H9 (cell line): Measurements from ENCODE around the gene FHIT. TPM values are rescaled to one million over a fixed set of nuclear protein-coding genes. Genes with fewer than 3 reads are reported as not detected.

ENCODE experiments used
- DNase-seq: peaks from one replicate; pipeline ENCODE4 v3.0.0-alpha.2; 2017
- H2AFZ ChIP-seq: one replicate; pipeline ENCODE4 v1.6.1; 2013; ENCODE audit warnings: mild to moderate bottlenecking, low read length, control low read depth, moderate library complexity
- H2AK5ac ChIP-seq: 2 replicates; pipeline ENCODE4 v1.6.1; 2013; ENCODE audit warnings: low read length, control low read depth, mixed read lengths; ENCODE audit not compliant: insufficient read length
- H2BK120ac ChIP-seq: one replicate; pipeline ENCODE4 v1.6.1; 2013; ENCODE audit warnings: low read depth, mild to moderate bottlenecking, low read length, control low read depth, inconsistent platforms; ENCODE audit not compliant: poor library complexity, severe bottlenecking
- H2BK12ac ChIP-seq: 2 replicates; pipeline ENCODE4 v1.6.1; 2013; ENCODE audit warnings: low read length, control low read depth, mixed read lengths, low read depth; ENCODE audit not compliant: insufficient read length
- H2BK15ac ChIP-seq: 2 replicates; pipeline ENCODE4 v1.6.1; 2013; ENCODE audit warnings: low read depth, low read length, control low read depth
- H2BK20ac ChIP-seq: one replicate; pipeline ENCODE4 v1.6.1; 2013; ENCODE audit warnings: low read depth, mild to moderate bottlenecking, low read length, control low read depth, inconsistent platforms; ENCODE audit not compliant: poor library complexity, severe bottlenecking
- H2BK5ac ChIP-seq: 2 replicates; pipeline ENCODE4 v1.6.1; 2013; ENCODE audit warnings: low read length, control low read depth, mixed read lengths; ENCODE audit not compliant: insufficient read length
- H3K14ac ChIP-seq: 2 replicates; pipeline ENCODE4 v1.6.1; 2013; ENCODE audit warnings: low read length, control low read depth; ENCODE audit not compliant: insufficient read depth
- H3K18ac ChIP-seq: 2 replicates; pipeline ENCODE4 v1.6.1; 2013; ENCODE audit warnings: low read depth, mild to moderate bottlenecking, mixed read lengths, low read length, control low read depth; ENCODE audit not compliant: insufficient read length
- H3K23ac ChIP-seq: 2 replicates; pipeline ENCODE4 v1.6.1; 2013; ENCODE audit warnings: low read length, control low read depth, mixed read lengths, low read depth; ENCODE audit not compliant: insufficient read length
- H3K23me2 ChIP-seq: 2 replicates; pipeline ENCODE4 v1.6.1; 2013; ENCODE audit warnings: low read depth, mild to moderate bottlenecking, mixed read lengths, low read length, control low read depth; ENCODE audit not compliant: insufficient read length, poor library complexity, severe bottlenecking
- H3K27ac ChIP-seq: 2 replicates; pipeline ENCODE4 v1.5.1; 2013; ENCODE audit warnings: low read length, control low read depth, mixed read lengths, low read depth; ENCODE audit not compliant: insufficient read length
- H3K27me3 ChIP-seq: 2 replicates; pipeline ENCODE4 v1.6.1; 2013; ENCODE audit warnings: low read length, control low read depth, inconsistent platforms; ENCODE audit not compliant: insufficient read depth
- H3K4ac ChIP-seq: 2 replicates; pipeline ENCODE4 v1.6.1; 2013; ENCODE audit warnings: low read depth, mild to moderate bottlenecking, control low read depth, inconsistent platforms, low read length, moderate library complexity
- H3K4me1 ChIP-seq: 2 replicates; pipeline ENCODE4 v1.6.1; 2013; ENCODE audit warnings: low read length, control low read depth, inconsistent platforms; ENCODE audit not compliant: insufficient read depth
- H3K4me2 ChIP-seq: 2 replicates; pipeline ENCODE4 v1.6.1; 2013; ENCODE audit warnings: low read length, control low read depth, mixed read lengths; ENCODE audit not compliant: insufficient read length, insufficient read depth
- H3K56ac ChIP-seq: 2 replicates; pipeline ENCODE4 v1.6.1; 2013; ENCODE audit warnings: low read depth, mild to moderate bottlenecking, mixed read lengths, low read length, control low read depth; ENCODE audit not compliant: insufficient read length
- H3K79me1 ChIP-seq: 2 replicates; pipeline ENCODE4 v1.6.1; 2013; ENCODE audit warnings: low read depth, mild to moderate bottlenecking, moderate library complexity, low read length, control low read depth, inconsistent platforms; ENCODE audit not compliant: insufficient read depth, poor library complexity, severe bottlenecking
- H3K79me2 ChIP-seq: 2 replicates; pipeline ENCODE4 v1.6.1; 2013; ENCODE audit warnings: low read length, control low read depth, inconsistent platforms; ENCODE audit not compliant: insufficient read depth
- H3K9ac ChIP-seq: 2 replicates; pipeline ENCODE4 v1.6.1; 2013; ENCODE audit warnings: low read length, control low read depth, mixed read lengths; ENCODE audit not compliant: insufficient read length; ENCODE audit errors: extremely low read depth
- H3K9me3 ChIP-seq: one replicate; pipeline ENCODE4 v1.6.1; 2013; ENCODE audit warnings: low read depth, low read length, inconsistent platforms; ENCODE audit not compliant: control insufficient read depth
- H3T11ph ChIP-seq: one replicate; pipeline ENCODE4 v1.6.1; 2013; ENCODE audit warnings: mild to moderate bottlenecking, low read length, control low read depth, inconsistent platforms
- H4K20me1 ChIP-seq: one replicate; pipeline ENCODE4 v1.6.1; 2013; ENCODE audit not compliant: control insufficient read depth, insufficient read length, insufficient read depth
- H4K5ac ChIP-seq: 2 replicates; pipeline ENCODE4 v1.6.1; 2013; ENCODE audit warnings: low read depth, mild to moderate bottlenecking, mixed read lengths, low read length, control low read depth; ENCODE audit not compliant: insufficient read length
- H4K8ac ChIP-seq: replicated peaks from 2 replicates; pipeline ENCODE4 v1.6.1; 2013; ENCODE audit warnings: low read length, control low read depth, mixed read lengths, low read depth; ENCODE audit not compliant: insufficient read length
- H4K91ac ChIP-seq: 2 replicates; pipeline ENCODE4 v1.6.1; 2013; ENCODE audit warnings: low read depth, mild to moderate bottlenecking, moderate library complexity, mixed read lengths, low read length, control low read depth; ENCODE audit not compliant: insufficient read length
- H3K27ac Mint-ChIP-seq, 3 experiments: 2 replicates in 2 of 3; 3 replicates in 1 of 3; pipeline ENCODE4 v1.8.0; 2020 to 2021; ENCODE audit warnings: mixed read lengths in 3 of 3, mild to moderate bottlenecking in 1 of 3, moderate library complexity in 1 of 3
- H3K27me3 Mint-ChIP-seq: 2 replicates; pipeline ENCODE4 v1.8.0; 2021; ENCODE audit warnings: low read depth, mild to moderate bottlenecking, moderate library complexity, mixed read lengths
- H3K36me3 Mint-ChIP-seq, 3 experiments: 2 replicates in 2 of 3; 3 replicates in 1 of 3; pipeline ENCODE4 v1.8.0; 2020 to 2021; ENCODE audit warnings: low read depth in 3 of 3, mixed read lengths in 3 of 3; ENCODE audit not compliant: insufficient read depth in 1 of 3
- H3K4me1 Mint-ChIP-seq, 2 experiments: 2 replicates each; pipeline ENCODE4 v1.8.0; 2020; ENCODE audit warnings: mixed read lengths in 2 of 2
- H3K4me3 Mint-ChIP-seq, 2 experiments: 2 replicates in 1 of 2; 3 replicates in 1 of 2; pipeline ENCODE4 v1.8.0; 2020 to 2021; ENCODE audit warnings: mild to moderate bottlenecking in 2 of 2, mixed read lengths in 2 of 2, moderate library complexity in 1 of 2
- H3K9me3 Mint-ChIP-seq, 2 experiments: 2 replicates in 1 of 2; 3 replicates in 1 of 2; pipeline ENCODE4 v1.8.0; 2020; ENCODE audit warnings: mild to moderate bottlenecking in 2 of 2, mixed read lengths in 2 of 2, moderate library complexity in 1 of 2
- WGBS: extraction: QIAGEN DNeasy Blood & Tissue Kit; methylation state at CpG from one replicate; pipeline ENCODE4 v1.1.7; 2013; ENCODE audit warnings: missing lambda C conversion rate, low lambda C conversion rate, mixed read lengths; ENCODE audit not compliant: insufficient read length; ENCODE audit errors: extremely low coverage; 5-methylcytosine and 5-hydroxymethylcytosine counted together
- total RNA-seq: library from RNA; stranded (reverse); gene quantifications from 2 replicates; pipeline ENCODE4 v1.2.1, GENCODE V29; 2021
- TF ChIP-seq, protein P1 (sequence below): fragments of 200-600 bp; sonication (generic); conservative IDR thresholded peaks from 3 replicates; pipeline ENCODE4 v1.8.0; 2021; ENCODE audit warnings: antibody characterized with exemption, mild to moderate bottlenecking

Gene FHIT
- total RNA-seq, 1 experiment from 2014 or later, result 3.0 TPM

DNA sequence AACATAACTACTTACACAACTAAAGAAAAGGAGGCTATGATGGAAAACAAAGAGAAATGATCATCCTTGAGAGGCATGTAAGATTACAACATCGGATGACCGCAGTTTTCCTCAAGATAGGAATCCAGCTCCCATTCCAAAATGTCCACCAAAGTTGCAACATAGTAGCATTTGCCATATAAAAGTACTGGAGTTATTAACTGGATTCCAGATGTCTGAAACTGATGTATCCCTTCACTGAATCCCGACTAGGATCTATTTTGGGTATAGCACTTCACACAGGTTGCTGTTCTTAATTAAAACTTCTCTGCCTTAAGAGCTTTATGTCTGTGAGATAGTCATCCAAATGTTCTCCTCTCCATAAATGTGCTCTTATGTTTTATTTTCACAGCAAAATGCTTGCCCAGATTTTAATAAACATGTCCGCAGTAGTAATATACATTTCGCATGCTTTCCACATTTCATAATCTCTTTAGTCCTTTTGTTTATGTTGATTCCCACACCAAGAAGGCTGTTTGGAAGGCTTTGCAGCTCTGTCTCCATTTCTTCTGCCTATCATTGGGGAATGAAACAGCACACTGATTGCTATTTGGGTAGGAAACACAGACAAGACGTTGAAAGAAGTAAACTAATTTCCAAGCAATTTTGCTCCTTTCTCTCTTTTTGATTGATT, 1484.9 kb downstream of the FHIT start:
- Histone ChIP-seq H2AFZ (no peak overlapping the region), H4K20me1 (no peaks in the 10 kb centered on the region), H3T11ph (no peak overlapping the region), H3K79me1 (no peaks in the 10 kb centered on the region), H4K5ac (no peak overlapping the region), H3K9ac (no peak overlapping the region), H2BK5ac (no peak overlapping the region), H3K23ac (no peak overlapping the region), H3K9me3 (no peaks in the 10 kb centered on the region), H3K4me1 (no peaks in the 10 kb centered on the region), H4K91ac (no peak overlapping the region), H2AK5ac (no peak overlapping the region), H2BK120ac (no peak overlapping the region), H3K18ac (no peak overlapping the region), H3K27ac (no peak overlapping the region), H4K8ac (no peak overlapping the region), H2BK15ac (no peak overlapping the region), H2BK12ac (no peak overlapping the region), H3K14ac (no peak overlapping the region), H3K4ac (no peak overlapping the region), H2BK20ac (no peak overlapping the region), H3K27me3 (no peaks in the 10 kb centered on the region; the same call in 1 of the 2 replicates), H3K4me2 (no peak overlapping the region), H3K56ac (no peak overlapping the region), H3K79me2 (no peaks in the 10 kb centered on the region), H3K23me2 (no peaks in the 10 kb centered on the region)
- Mint-ChIP-seq H3K4me1 (no peaks in the 10 kb centered on the region), H3K36me3 (no peaks in the 10 kb centered on the region), H3K27me3 (peaks cover 2% of the 10 kb centered on the region), H3K27ac (no peak overlapping the region), H3K9me3 (no peaks in the 10 kb centered on the region), H3K4me3 (no peak overlapping the region)
- TF ChIP-seq, protein P1, sequence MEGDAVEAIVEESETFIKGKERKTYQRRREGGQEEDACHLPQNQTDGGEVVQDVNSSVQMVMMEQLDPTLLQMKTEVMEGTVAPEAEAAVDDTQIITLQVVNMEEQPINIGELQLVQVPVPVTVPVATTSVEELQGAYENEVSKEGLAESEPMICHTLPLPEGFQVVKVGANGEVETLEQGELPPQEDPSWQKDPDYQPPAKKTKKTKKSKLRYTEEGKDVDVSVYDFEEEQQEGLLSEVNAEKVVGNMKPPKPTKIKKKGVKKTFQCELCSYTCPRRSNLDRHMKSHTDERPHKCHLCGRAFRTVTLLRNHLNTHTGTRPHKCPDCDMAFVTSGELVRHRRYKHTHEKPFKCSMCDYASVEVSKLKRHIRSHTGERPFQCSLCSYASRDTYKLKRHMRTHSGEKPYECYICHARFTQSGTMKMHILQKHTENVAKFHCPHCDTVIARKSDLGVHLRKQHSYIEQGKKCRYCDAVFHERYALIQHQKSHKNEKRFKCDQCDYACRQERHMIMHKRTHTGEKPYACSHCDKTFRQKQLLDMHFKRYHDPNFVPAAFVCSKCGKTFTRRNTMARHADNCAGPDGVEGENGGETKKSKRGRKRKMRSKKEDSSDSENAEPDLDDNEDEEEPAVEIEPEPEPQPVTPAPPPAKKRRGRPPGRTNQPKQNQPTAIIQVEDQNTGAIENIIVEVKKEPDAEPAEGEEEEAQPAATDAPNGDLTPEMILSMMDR, result no peak
- WGBS, result no CpG with 5 or more reads among the region's 6 CpGs
- DNase-seq, result no peak
